ENCODE measurements around the gene ALB.

ALB gene

DNA sequence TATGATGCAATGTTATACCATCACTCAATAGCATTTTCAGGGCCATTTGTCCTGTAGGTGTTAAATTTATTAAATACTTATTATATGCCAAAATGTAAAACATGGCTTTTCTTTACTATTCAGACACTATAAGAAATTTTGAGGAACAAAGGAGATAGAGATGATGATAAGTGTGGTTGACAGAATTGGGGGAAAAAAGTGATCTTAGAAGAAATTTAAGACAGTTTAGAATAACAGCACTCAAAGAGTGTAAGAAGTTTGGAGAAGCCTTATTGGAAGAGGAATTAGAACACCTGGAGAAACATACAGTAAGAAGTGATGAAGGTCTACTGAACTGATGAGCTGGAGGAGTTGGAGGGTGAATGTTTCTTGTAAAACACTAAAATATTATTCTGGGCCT, 19.1 kb downstream of the ALB start:
- H3K27ac ChIP-seq (ENCODE audit: low read depth, low read length, poor library complexity, severe bottlenecking): no peak overlapping the region
- no peaks in the 10 kb centered on the region for H3K27me3 ChIP-seq (ENCODE audit: insufficient read depth, low read length)
- H3K79me2 ChIP-seq (ENCODE audit: insufficient read depth, low read length): no peaks in the 10 kb centered on the region
- no peaks in the 10 kb centered on the region for H3K9me2 ChIP-seq (ENCODE audit: low read depth, low read length)
- H4K20me1 ChIP-seq (ENCODE audit: insufficient read depth, low read length): no peaks in the 10 kb centered on the region
- no peak overlapping the region for H3K9ac ChIP-seq (ENCODE audit: low read length)
- H3K4me1 ChIP-seq (ENCODE audit: insufficient read depth, low read length, severe bottlenecking): no peaks in the 10 kb centered on the region
- H3K36me3 ChIP-seq (ENCODE audit: insufficient read depth, low read length): no peaks in the 10 kb centered on the region
- no peak overlapping the region for H2AFZ ChIP-seq (ENCODE audit: low read length)
- no peak overlapping the region for H3K4me3 ChIP-seq (ENCODE audit: low read depth, low read length, poor library complexity, severe bottlenecking)
- no peak for TF ChIP-seq EZH2 (IDR thresholded peaks at IDR 0.05; ENCODE audit: borderline replicate concordance, low read length)
- TF ChIP-seq, protein P1, sequence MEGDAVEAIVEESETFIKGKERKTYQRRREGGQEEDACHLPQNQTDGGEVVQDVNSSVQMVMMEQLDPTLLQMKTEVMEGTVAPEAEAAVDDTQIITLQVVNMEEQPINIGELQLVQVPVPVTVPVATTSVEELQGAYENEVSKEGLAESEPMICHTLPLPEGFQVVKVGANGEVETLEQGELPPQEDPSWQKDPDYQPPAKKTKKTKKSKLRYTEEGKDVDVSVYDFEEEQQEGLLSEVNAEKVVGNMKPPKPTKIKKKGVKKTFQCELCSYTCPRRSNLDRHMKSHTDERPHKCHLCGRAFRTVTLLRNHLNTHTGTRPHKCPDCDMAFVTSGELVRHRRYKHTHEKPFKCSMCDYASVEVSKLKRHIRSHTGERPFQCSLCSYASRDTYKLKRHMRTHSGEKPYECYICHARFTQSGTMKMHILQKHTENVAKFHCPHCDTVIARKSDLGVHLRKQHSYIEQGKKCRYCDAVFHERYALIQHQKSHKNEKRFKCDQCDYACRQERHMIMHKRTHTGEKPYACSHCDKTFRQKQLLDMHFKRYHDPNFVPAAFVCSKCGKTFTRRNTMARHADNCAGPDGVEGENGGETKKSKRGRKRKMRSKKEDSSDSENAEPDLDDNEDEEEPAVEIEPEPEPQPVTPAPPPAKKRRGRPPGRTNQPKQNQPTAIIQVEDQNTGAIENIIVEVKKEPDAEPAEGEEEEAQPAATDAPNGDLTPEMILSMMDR (IDR thresholded peaks at IDR 0.05; ENCODE audit: low read length): no peak
- H3F3A ChIP-seq (ENCODE audit: insufficient read depth, low read length): no peaks in the 10 kb centered on the region
- no peak overlapping the region for H3K4me2 ChIP-seq (ENCODE audit: low read length)
- H3K9me3 ChIP-seq (ENCODE audit: low read length): no peaks in the 10 kb centered on the region

DNA sequence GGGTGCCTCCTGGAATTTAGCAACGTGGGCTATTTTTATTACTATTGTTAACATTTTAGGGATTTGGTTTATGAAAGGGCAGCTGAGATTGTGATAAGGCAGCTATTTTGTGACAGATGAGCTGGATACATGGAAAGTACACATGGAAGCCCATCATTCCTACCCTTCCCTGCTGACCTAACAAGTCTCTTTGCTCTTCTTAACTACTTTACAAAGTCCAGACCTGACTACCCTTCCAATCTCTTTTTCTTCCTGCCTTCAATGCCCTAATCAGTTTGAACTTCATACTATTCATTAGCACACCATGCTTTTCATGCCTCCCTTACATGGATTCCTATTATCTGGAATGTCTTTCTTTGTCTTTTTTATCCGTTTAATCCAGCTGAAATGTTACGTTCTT, 22.6 kb downstream of the ALB start:
- no peak overlapping the region for H3K4me2 ChIP-seq (ENCODE audit: low read length)
- no peaks in the 10 kb centered on the region for H4K20me1 ChIP-seq (ENCODE audit: insufficient read depth, low read length)
- no peaks in the 10 kb centered on the region for H3K79me2 ChIP-seq (ENCODE audit: insufficient read depth, low read length)
- H3K36me3 ChIP-seq (ENCODE audit: insufficient read depth, low read length): no peaks in the 10 kb centered on the region
- no peak overlapping the region for H3K4me3 ChIP-seq (ENCODE audit: low read depth, low read length, poor library complexity, severe bottlenecking)
- TF ChIP-seq EZH2 (IDR thresholded peaks at IDR 0.05; ENCODE audit: borderline replicate concordance, low read length): no peak
- TF ChIP-seq, protein P1 (IDR thresholded peaks at IDR 0.05; ENCODE audit: low read length): no peak
- no peaks in the 10 kb centered on the region for H3F3A ChIP-seq (ENCODE audit: insufficient read depth, low read length)
- no peaks in the 10 kb centered on the region for H3K4me1 ChIP-seq (ENCODE audit: insufficient read depth, low read length, severe bottlenecking)
- no peak overlapping the region for H2AFZ ChIP-seq (ENCODE audit: low read length)
- H3K27ac ChIP-seq (ENCODE audit: low read depth, low read length, poor library complexity, severe bottlenecking): no peak overlapping the region
- no peaks in the 10 kb centered on the region for H3K9me3 ChIP-seq (ENCODE audit: low read length)
- no peak overlapping the region for H3K9ac ChIP-seq (ENCODE audit: low read length)
- H3K9me2 ChIP-seq (ENCODE audit: low read depth, low read length): no peaks in the 10 kb centered on the region
- H3K27me3 ChIP-seq (ENCODE audit: insufficient read depth, low read length): no peaks in the 10 kb centered on the region

DNA sequence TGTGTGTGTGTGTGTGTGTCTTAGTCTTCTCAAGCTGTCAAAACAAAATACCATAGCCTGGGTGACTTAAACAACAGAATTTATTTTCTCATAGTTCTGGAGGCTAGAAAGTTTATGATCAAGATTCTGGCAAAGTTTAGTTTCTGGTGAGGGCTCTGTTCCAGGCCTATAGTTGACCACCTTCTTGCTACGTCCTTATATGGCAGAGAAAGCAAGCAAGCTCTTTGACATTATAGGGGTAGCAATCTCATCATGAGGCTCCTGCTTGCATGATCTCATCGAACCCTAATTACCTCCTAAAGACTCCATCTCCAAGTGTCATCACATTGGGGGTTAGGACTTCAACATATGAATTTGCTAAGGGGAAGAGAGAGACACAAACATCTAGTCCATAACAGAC, 25.0 kb downstream of the ALB start:
- Histone ChIP-seq H2AFZ (ENCODE audit: low read length) (no peak overlapping the region), H3K4me1 (ENCODE audit: insufficient read depth, low read length, severe bottlenecking) (no peaks in the 10 kb centered on the region)

More for the DNA sequence above, 25.0 kb downstream of the ALB start:
- no peak overlapping the region for H3K27ac ChIP-seq (ENCODE audit: low read depth, low read length, poor library complexity, severe bottlenecking)
- no peak overlapping the region for H3K4me2 ChIP-seq (ENCODE audit: low read length)
- TF ChIP-seq EZH2 (IDR thresholded peaks at IDR 0.05; ENCODE audit: borderline replicate concordance, low read length): no peak
- TF ChIP-seq, protein P1 (IDR thresholded peaks at IDR 0.05; ENCODE audit: low read length): no peak
- no peaks in the 10 kb centered on the region for H3K9me2 ChIP-seq (ENCODE audit: low read depth, low read length)
- H3K79me2 ChIP-seq (ENCODE audit: insufficient read depth, low read length): no peaks in the 10 kb centered on the region
- H3K9ac ChIP-seq (ENCODE audit: low read length): no peak overlapping the region
- no peaks in the 10 kb centered on the region for H3K27me3 ChIP-seq (ENCODE audit: insufficient read depth, low read length)
- H3K36me3 ChIP-seq (ENCODE audit: insufficient read depth, low read length): no peaks in the 10 kb centered on the region
- H3F3A ChIP-seq (ENCODE audit: insufficient read depth, low read length): no peaks in the 10 kb centered on the region
- no peak overlapping the region for H3K4me3 ChIP-seq (ENCODE audit: low read depth, low read length, poor library complexity, severe bottlenecking)
- H4K20me1 ChIP-seq (ENCODE audit: insufficient read depth, low read length): no peaks in the 10 kb centered on the region
- H3K9me3 ChIP-seq (ENCODE audit: low read length): no peaks in the 10 kb centered on the region
